SK-N-MC (cell line): ENCODE data around the gene PTPRJ.

Experiments used
- EZH2 ChIP-seq: fragments of 200-600 bp; sonication (generic); IDR thresholded peaks from one replicate; pipeline ENCODE4 v1.6.1; 2017; ENCODE audit warnings: antibody characterized with exemption
- FOXP2 ChIP-seq: optimal IDR thresholded peaks from 2 replicates; pipeline ENCODE3; 2011; ENCODE audit warnings: mild to moderate bottlenecking, moderate library complexity; ENCODE audit not compliant: insufficient read depth; ENCODE audit errors: extremely low read length, control extremely low read depth
- POLR2AphosphoS5 ChIP-seq: IDR thresholded peaks from 2 replicates; pipeline ENCODE4 v1.6.1; 2012; ENCODE audit warnings: mild to moderate bottlenecking, low read depth, low read length, borderline replicate concordance

DNA sequence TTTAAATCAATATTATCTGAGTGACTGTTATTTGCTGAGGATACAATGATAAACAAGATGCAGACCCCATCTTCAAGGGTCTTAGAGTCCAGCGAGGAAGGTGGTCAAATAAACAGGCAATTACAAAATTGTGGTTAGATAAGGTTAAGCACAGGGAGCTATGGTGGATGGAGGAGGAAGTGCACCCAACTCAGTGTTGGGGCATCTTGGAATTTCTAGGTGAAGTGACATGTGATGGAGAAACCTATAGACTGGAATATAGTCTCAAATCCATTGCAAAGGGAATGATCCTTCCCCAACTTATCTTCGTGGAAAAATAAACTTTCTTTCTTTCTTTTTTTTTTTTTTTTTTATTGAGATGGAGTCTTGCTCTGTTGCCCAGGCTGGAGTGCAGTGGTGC lies 3.4 kb upstream of the PTPRJ start:
- TF ChIP-seq FOXP2 (no peak), POLR2AphosphoS5 (no peak), EZH2 (no peak)
